Middle frontal gyrus (tissue), 1 donor: Measurements from ENCODE around the gene CFAP20DC.
A peak's percentile ranks its signal among the peaks of the same experiment; 100 is the strongest.
"Not testable (repeated sequence)": the region's sequence is repeated elsewhere in the genome, so short reads cannot be mapped to it uniquely, and the experiment has no call there.

ENCODE experiments used
- DNase-seq: peaks from one replicate; pipeline ENCODE4 v3.0.0-alpha.2; 2015; ENCODE audit warnings: low spot score; ENCODE audit errors: extremely low spot score

Gene CFAP20DC

GRCh38 chr3:59049671-59050331, at the start of gene CFAP20DC:
Gene CFAP20DC, minus strand, starts transcription at chr3:59050025. Its CDS starts 394 bp downstream, at chr3:59049631.
- DNase-seq: peak; percentile 82

GRCh38 chr3:59098516-59098915, 48.7 kb upstream of the CFAP20DC start:
- not testable (repeated sequence) for DNase-seq

- no peak for DNase-seq
Measured at GRCh38 chr3:59094446-59094845, 44.6 kb upstream of the CFAP20DC start.

GRCh38 chr3:59093521-59093920, 43.7 kb upstream of the CFAP20DC start:
- no peak for DNase-seq

- DNase-seq: no peak
Measured at GRCh38 chr3:59088761-59089160, 38.9 kb upstream of the CFAP20DC start.

GRCh38 chr3:59085976-59086375, 36.2 kb upstream of the CFAP20DC start:
- DNase-seq: no peak

GRCh38 chr3:59084583-59084982, 34.8 kb upstream of the CFAP20DC start:
- DNase-seq: no peak

- DNase-seq: no peak
Measured at GRCh38 chr3:59082106-59082505, 32.3 kb upstream of the CFAP20DC start.

- no peak for DNase-seq
Measured at GRCh38 chr3:59081071-59081470, 31.2 kb upstream of the CFAP20DC start.

GRCh38 chr3:59079962-59080361, 30.1 kb upstream of the CFAP20DC start:
- no peak for DNase-seq

- DNase-seq: no peak
Measured at GRCh38 chr3:59074764-59075163, 24.9 kb upstream of the CFAP20DC start.

GRCh38 chr3:59072681-59073080, 22.9 kb upstream of the CFAP20DC start:
- DNase-seq: no peak

- DNase-seq: no peak
Measured at GRCh38 chr3:59069838-59070237, 20.0 kb upstream of the CFAP20DC start.

GRCh38 chr3:59065240-59065639, 15.4 kb upstream of the CFAP20DC start:
- DNase-seq: no peak

- no peak for DNase-seq
Measured at GRCh38 chr3:59064728-59065127, 14.9 kb upstream of the CFAP20DC start.

GRCh38 chr3:59064276-59064675, 14.5 kb upstream of the CFAP20DC start:
- DNase-seq: no peak

- no peak for DNase-seq
Measured at GRCh38 chr3:59056706-59057105, 6.9 kb upstream of the CFAP20DC start.

GRCh38 chr3:59052803-59053411, 3.1 kb upstream of the CFAP20DC start:
- no peak for DNase-seq

GRCh38 chr3:59050811-59051414, 1.1 kb upstream of the CFAP20DC start:
- not testable (repeated sequence) for DNase-seq

- no peak for DNase-seq
Measured at GRCh38 chr3:59046839-59047238, 3.0 kb downstream of the CFAP20DC start.

GRCh38 chr3:59043391-59043790, 6.4 kb downstream of the CFAP20DC start:
- DNase-seq: no peak

- no peak for DNase-seq
Measured at GRCh38 chr3:59040902-59041301, 8.9 kb downstream of the CFAP20DC start.

- DNase-seq: no peak
Measured at GRCh38 chr3:59027607-59028006, 22.2 kb downstream of the CFAP20DC start.
